IMR-90 (cell line): ENCODE results near the gene RAP2A. TPM values are rescaled to one million over a fixed set of nuclear protein-coding genes. Genes with fewer than 3 reads are reported as not detected.

ENCODE experiments used
- ATAC-seq: fragments of 200-7000 bp; cut with Tn5 transposase; 2 replicates; pipeline ENCODE4 v1.9.1; 2020; ENCODE audit warnings: low read depth, mild to moderate bottlenecking, moderate library complexity
- BruUV-seq: library from RNA; stranded (reverse); fragments of 400-500 nt; replicated peaks from 2 replicates; lab custom pipeline; 2021; lab: Mats Ljungman, UMichigan
- CTCF ChIA-PET: fragments of 300-600 bp; formaldehyde crosslinking; extraction: SDS; loops from one replicate; lab custom pipeline; 2021; ENCODE audit warnings: antibody characterized with exemption; lab: Yijun Ruan, JAX
- POLR2A ChIA-PET: fragments of 300-600 bp; sonication (Branson Sonifier 250); formaldehyde crosslinking; loops from one replicate; lab custom pipeline; 2022; ENCODE audit warnings: antibody characterized with exemption; ENCODE audit not compliant: unreplicated experiment; lab: Charles Lee
- DNase-seq: peaks from one replicate; pipeline ENCODE4 v3.0.0; 2013
- H2AFZ ChIP-seq: replicated peaks from 2 replicates; pipeline ENCODE3; 2013; ENCODE audit warnings: low read length, mild to moderate bottlenecking; ENCODE audit not compliant: poor library complexity
- H2AK5ac ChIP-seq: 2 replicates; pipeline ENCODE4 v1.6.1; 2013; ENCODE audit warnings: low read depth, low read length, inconsistent platforms
- H2AK9ac ChIP-seq: replicated peaks from 2 replicates; pipeline ENCODE3; 2013; ENCODE audit warnings: mild to moderate bottlenecking, low read depth, low read length, moderate library complexity; ENCODE audit not compliant: poor library complexity
- H2BK120ac ChIP-seq: 2 replicates; pipeline ENCODE4 v1.6.1; 2013; ENCODE audit warnings: low read depth, low read length, inconsistent platforms
- H2BK15ac ChIP-seq: 3 replicates; pipeline ENCODE4 v1.6.1; 2013; ENCODE audit warnings: low read depth, low read length, inconsistent platforms
- H2BK20ac ChIP-seq: 2 replicates; pipeline ENCODE4 v1.6.1; 2013; ENCODE audit warnings: low read depth, mild to moderate bottlenecking, inconsistent platforms, low read length, moderate library complexity
- H2BK5ac ChIP-seq: 2 replicates; pipeline ENCODE4 v1.6.1; 2013; ENCODE audit warnings: mild to moderate bottlenecking, low read depth, low read length, inconsistent platforms; ENCODE audit not compliant: poor library complexity, severe bottlenecking
- H3K14ac ChIP-seq: replicated peaks from 2 replicates; pipeline ENCODE4 v1.6.1; 2013; ENCODE audit warnings: low read depth, low read length, inconsistent platforms
- H3K18ac ChIP-seq: 2 replicates; pipeline ENCODE4 v1.6.1; 2013; ENCODE audit warnings: low read depth, low read length, control low read depth
- H3K23ac ChIP-seq: 2 replicates; pipeline ENCODE4 v1.6.1; 2013; ENCODE audit warnings: low read depth, low read length, inconsistent platforms
- H3K27ac ChIP-seq: 2 replicates; pipeline ENCODE4 v1.5.1; 2013; ENCODE audit warnings: mild to moderate bottlenecking, control low read depth, low read length; ENCODE audit not compliant: insufficient read depth
- H3K27me3 ChIP-seq: 2 replicates; pipeline ENCODE4 v1.6.1; 2013; ENCODE audit warnings: low read length; ENCODE audit not compliant: control insufficient read depth, insufficient read depth
- H3K36me3 ChIP-seq: 2 replicates; pipeline ENCODE4 v1.6.1; 2013; ENCODE audit warnings: low read length, mixed read lengths; ENCODE audit not compliant: control insufficient read depth, insufficient read depth
- H3K4ac ChIP-seq: 2 replicates; pipeline ENCODE4 v1.6.1; 2013; ENCODE audit warnings: low read depth, low read length, inconsistent platforms
- H3K4me1 ChIP-seq: 2 replicates; pipeline ENCODE4 v1.6.1; 2013; ENCODE audit warnings: low read length, mixed read lengths; ENCODE audit not compliant: control insufficient read depth, insufficient read depth
- H3K4me2 ChIP-seq: 2 replicates; pipeline ENCODE4 v1.6.1; 2013; ENCODE audit warnings: low read depth, mild to moderate bottlenecking, control low read depth, low read length, moderate library complexity
- H3K4me3 ChIP-seq: 2 replicates; pipeline ENCODE4 v1.5.1; 2013; ENCODE audit warnings: low read depth, mild to moderate bottlenecking, control low read depth, low read length, moderate library complexity; ENCODE audit not compliant: insufficient read depth
- H3K56ac ChIP-seq: 2 replicates; pipeline ENCODE4 v1.6.1; 2013; ENCODE audit warnings: low read length, inconsistent platforms; ENCODE audit not compliant: insufficient read depth; ENCODE audit errors: extremely low read depth
- H3K79me1 ChIP-seq, 2 experiments: 2 replicates each; pipeline ENCODE4 v1.6.1; 2013; ENCODE audit warnings: low read length in 2 of 2, inconsistent platforms in 1 of 2, low read depth in 1 of 2
- H3K9ac ChIP-seq: 2 replicates; pipeline ENCODE4 v1.6.1; 2013; ENCODE audit warnings: low read depth, low read length, control low read depth
- H3K9me1 ChIP-seq: 2 replicates; pipeline ENCODE4 v1.6.1; 2013; ENCODE audit warnings: low read length, inconsistent platforms; ENCODE audit not compliant: insufficient read depth
- H3K9me3 ChIP-seq: 2 replicates; pipeline ENCODE4 v1.6.1; 2013; ENCODE audit warnings: low read length; ENCODE audit not compliant: control insufficient read depth, insufficient read depth
- H4K20me1 ChIP-seq: 2 replicates; pipeline ENCODE4 v1.6.1; 2013; ENCODE audit warnings: low read length, inconsistent platforms; ENCODE audit not compliant: insufficient read depth
- H4K5ac ChIP-seq: 2 replicates; pipeline ENCODE4 v1.6.1; 2013; ENCODE audit warnings: mild to moderate bottlenecking, low read depth, low read length, control low read depth
- H4K8ac ChIP-seq, 2 experiments: 2 replicates each; pipeline ENCODE4 v1.6.1; 2013; ENCODE audit warnings: low read depth in 2 of 2, low read length in 2 of 2, control low read depth in 1 of 2, inconsistent platforms in 1 of 2
- H4K91ac ChIP-seq: 2 replicates; pipeline ENCODE4 v1.6.1; 2013; ENCODE audit warnings: low read depth, low read length, inconsistent platforms; ENCODE audit not compliant: insufficient read depth
- BHLHE40 ChIP-seq: fragments of 150-350 bp; IDR thresholded peaks from 2 replicates; pipeline ENCODE4 v1.6.1; 2016; ENCODE audit warnings: mild to moderate bottlenecking, low read depth, low read length
- CEBPB ChIP-seq: IDR thresholded peaks from 2 replicates; pipeline ENCODE4 v1.6.1; 2012; ENCODE audit warnings: low read depth, low read length, improper control_type of control experiment
- CHD1 ChIP-seq: IDR thresholded peaks from 2 replicates; pipeline ENCODE4 v1.6.1; 2012; ENCODE audit warnings: low read depth, low read length, improper control_type of control experiment
- FOS ChIP-seq: fragments of 150-350 bp; IDR thresholded peaks from 2 replicates; pipeline ENCODE4 v1.6.1; 2016; ENCODE audit warnings: low read depth, low read length
- MAFK ChIP-seq: IDR thresholded peaks from 2 replicates; pipeline ENCODE4 v1.6.1; 2012; ENCODE audit warnings: low read depth, low read length, improper control_type of control experiment
- MAZ ChIP-seq: IDR thresholded peaks from 2 replicates; pipeline ENCODE4 v1.6.1; 2012; ENCODE audit warnings: low read depth, mild to moderate bottlenecking, low read length, improper control_type of control experiment, moderate library complexity, borderline replicate concordance
- MXI1 ChIP-seq: IDR thresholded peaks from 2 replicates; pipeline ENCODE4 v1.6.1; 2012; ENCODE audit warnings: low read depth, mild to moderate bottlenecking, low read length, moderate library complexity, borderline replicate concordance
- NFE2L2 ChIP-seq: fragments of 150-350 bp; IDR thresholded peaks from 2 replicates; pipeline ENCODE4 v1.6.1; 2016; ENCODE audit warnings: low read depth, mild to moderate bottlenecking, low read length
- POLR2A ChIP-seq: IDR thresholded peaks from 2 replicates; pipeline ENCODE4 v1.6.1; 2012; ENCODE audit warnings: mild to moderate bottlenecking, low read depth, low read length
- RAD21 ChIP-seq: IDR thresholded peaks from 2 replicates; pipeline ENCODE4 v1.6.1; 2012; ENCODE audit warnings: low read length, improper control_type of control experiment
- RCOR1 ChIP-seq: IDR thresholded peaks from 2 replicates; pipeline ENCODE4 v1.6.1; 2012; ENCODE audit warnings: mild to moderate bottlenecking, low read length, improper control_type of control experiment; ENCODE audit not compliant: insufficient replicate concordance
- RFX5 ChIP-seq: IDR thresholded peaks from 2 replicates; pipeline ENCODE4 v1.8.0; 2012; ENCODE audit warnings: low read depth, mild to moderate bottlenecking, low read length, moderate library complexity
- SMC3 ChIP-seq: fragments of 150-350 bp; IDR thresholded peaks from 2 replicates; pipeline ENCODE4 v1.6.1; 2016; ENCODE audit warnings: low read depth, mild to moderate bottlenecking, antibody characterized with exemption, low read length, moderate library complexity
- USF2 ChIP-seq: fragments of 150-350 bp; IDR thresholded peaks from 2 replicates; pipeline ENCODE4 v1.6.1; 2017; ENCODE audit warnings: mild to moderate bottlenecking, antibody characterized with exemption, low read length, low read depth
- WGBS, 2 experiments: methylation state at CpG; one replicate each; pipeline versions ENCODE4 v1.1.5 to v1.1.7; 2013; ENCODE audit warnings: missing lambda C conversion rate in 2 of 2; ENCODE audit not compliant: insufficient read length in 1 of 2; ENCODE audit errors: extremely low coverage in 2 of 2; 5-methylcytosine and 5-hydroxymethylcytosine counted together
- dilution Hi-C: fragments of 300-500 bp; cut with HindIII; formaldehyde crosslinking; loops from one replicate; pipeline ENCODE4 v1.14.3; 2018; ENCODE audit warnings: low sequenced_read_pairs; ENCODE audit not compliant: unreplicated experiment
- in situ Hi-C: fragments of 300-500 bp; cut with MboI; formaldehyde crosslinking; loops from 3 replicates; pipeline ENCODE4 v1.14.3; 2019; ENCODE audit warnings: low sequenced_read_pairs, inconsistent platforms, mixed read lengths
- intact Hi-C: fragments of 100-400 bp; cut with micrococcal nuclease; formaldehyde crosslinking; loops from 2 replicates; pipeline ENCODE4 v1.10.0; 2022
- polyA plus RNA-seq, 3 experiments: library from polyadenylated mRNA; depleted of rRNA; stranded (reverse); fragments of >200 nt; gene quantifications; 2 replicates each; pipeline ENCODE4 v1.2.3, GENCODE V29; 2012; ENCODE audit warnings: low replicate concordance in 1 of 3
- total RNA-seq: library from RNA; depleted of rRNA; stranded (reverse); fragments of >200 nt; gene quantifications from 2 replicates; pipeline ENCODE4 v1.2.3, GENCODE V29; 2012
- TF ChIP-seq, protein P1 (sequence below): conservative IDR thresholded peaks from 2 replicates; pipeline ENCODE4 v1.5.1; 2012; ENCODE audit warnings: mild to moderate bottlenecking, low read depth, low read length, improper control_type of control experiment
- TF ChIP-seq, protein P2 (sequence below): fragments of 150-350 bp; IDR thresholded peaks from 2 replicates; pipeline ENCODE4 v1.6.1; 2016; ENCODE audit warnings: low read depth, mild to moderate bottlenecking, low read length, moderate library complexity, borderline replicate concordance

RAP2A gene
- total and polyA plus RNA-seq, 2 of the 4 experiments (the other 2 are of a cell fraction): 6.4 to 21.0 TPM

DNA sequence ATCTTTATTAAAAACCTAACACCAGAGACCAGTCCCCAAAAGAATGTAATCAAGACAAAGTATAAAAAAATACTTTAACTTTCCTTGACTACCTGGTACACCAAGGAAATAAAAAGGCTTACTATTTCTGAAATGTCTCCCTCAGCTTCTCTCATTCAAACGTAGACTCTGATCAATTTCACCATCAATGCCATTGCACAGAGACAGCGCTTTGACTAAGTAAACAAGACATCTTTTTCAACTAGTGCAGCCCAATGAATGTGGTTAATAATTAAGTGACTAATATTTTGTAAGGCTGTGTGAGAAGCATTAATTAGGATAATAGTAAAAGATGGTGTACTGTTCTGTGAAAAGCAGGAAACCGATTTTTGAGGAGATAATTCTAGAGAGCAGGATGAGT is 7.3 kb upstream of the RAP2A start:
- dilution Hi-C loops (no loop called here), in situ Hi-C loops (no loop called here), intact Hi-C loops (no loop called here)
- no CpG with 5 or more reads among the region's 3 CpGs for WGBS, 2 experiments
- Histone ChIP-seq H3K4me3 (no peak overlapping the region), H3K4ac (no peak overlapping the region), H3K9me1 (no peaks in the 10 kb centered on the region; the same call in 1 of the 2 replicates), H3K9me3 (no peaks in the 10 kb centered on the region), H3K4me1 (peaks cover 2% of the 10 kb centered on the region; the same call in 1 of the 2 replicates), H2AK9ac (no peak overlapping the region), H2AK5ac (no peak overlapping the region), H3K27ac (no peak overlapping the region), H4K91ac (no peak overlapping the region), H3K27me3 (no peaks in the 10 kb centered on the region), H4K5ac (no peak overlapping the region), H3K36me3 (no peaks in the 10 kb centered on the region), H2AFZ (no peak overlapping the region), H2BK20ac (no peak overlapping the region), H2BK120ac (no peak overlapping the region), H3K9ac (no peak overlapping the region), H3K56ac (no peak overlapping the region), H4K8ac (no peak overlapping the region), H4K20me1 (no peaks in the 10 kb centered on the region), H3K14ac (no peak overlapping the region), H2BK5ac (no peak overlapping the region), H3K79me1 (peaks cover 0 to 12% of the 10 kb centered on the region in 2 experiments; a peak in 2 of 4 replicates), H3K4me2 (no peak overlapping the region), H3K23ac (no peak overlapping the region), H2BK15ac (no peak overlapping the region), H3K18ac (no peak overlapping the region)
- POLR2A ChIA-PET: no interaction called here
- CTCF ChIA-PET: no interaction called here
- TF ChIP-seq, protein P1, sequence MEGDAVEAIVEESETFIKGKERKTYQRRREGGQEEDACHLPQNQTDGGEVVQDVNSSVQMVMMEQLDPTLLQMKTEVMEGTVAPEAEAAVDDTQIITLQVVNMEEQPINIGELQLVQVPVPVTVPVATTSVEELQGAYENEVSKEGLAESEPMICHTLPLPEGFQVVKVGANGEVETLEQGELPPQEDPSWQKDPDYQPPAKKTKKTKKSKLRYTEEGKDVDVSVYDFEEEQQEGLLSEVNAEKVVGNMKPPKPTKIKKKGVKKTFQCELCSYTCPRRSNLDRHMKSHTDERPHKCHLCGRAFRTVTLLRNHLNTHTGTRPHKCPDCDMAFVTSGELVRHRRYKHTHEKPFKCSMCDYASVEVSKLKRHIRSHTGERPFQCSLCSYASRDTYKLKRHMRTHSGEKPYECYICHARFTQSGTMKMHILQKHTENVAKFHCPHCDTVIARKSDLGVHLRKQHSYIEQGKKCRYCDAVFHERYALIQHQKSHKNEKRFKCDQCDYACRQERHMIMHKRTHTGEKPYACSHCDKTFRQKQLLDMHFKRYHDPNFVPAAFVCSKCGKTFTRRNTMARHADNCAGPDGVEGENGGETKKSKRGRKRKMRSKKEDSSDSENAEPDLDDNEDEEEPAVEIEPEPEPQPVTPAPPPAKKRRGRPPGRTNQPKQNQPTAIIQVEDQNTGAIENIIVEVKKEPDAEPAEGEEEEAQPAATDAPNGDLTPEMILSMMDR: no peak
- TF ChIP-seq FOS: no peak
- TF ChIP-seq BHLHE40: no peak
- TF ChIP-seq MAZ: no peak
- TF ChIP-seq, protein P2, sequence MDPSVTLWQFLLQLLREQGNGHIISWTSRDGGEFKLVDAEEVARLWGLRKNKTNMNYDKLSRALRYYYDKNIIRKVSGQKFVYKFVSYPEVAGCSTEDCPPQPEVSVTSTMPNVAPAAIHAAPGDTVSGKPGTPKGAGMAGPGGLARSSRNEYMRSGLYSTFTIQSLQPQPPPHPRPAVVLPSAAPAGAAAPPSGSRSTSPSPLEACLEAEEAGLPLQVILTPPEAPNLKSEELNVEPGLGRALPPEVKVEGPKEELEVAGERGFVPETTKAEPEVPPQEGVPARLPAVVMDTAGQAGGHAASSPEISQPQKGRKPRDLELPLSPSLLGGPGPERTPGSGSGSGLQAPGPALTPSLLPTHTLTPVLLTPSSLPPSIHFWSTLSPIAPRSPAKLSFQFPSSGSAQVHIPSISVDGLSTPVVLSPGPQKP: no peak
- no peak for TF ChIP-seq RCOR1
- TF ChIP-seq MAFK: no peak
- TF ChIP-seq USF2: no peak
- no peak for TF ChIP-seq POLR2A
- no peak for TF ChIP-seq SMC3
- no peak for TF ChIP-seq RAD21
- TF ChIP-seq RFX5: no peak
- TF ChIP-seq MXI1: no peak
- TF ChIP-seq CHD1: no peak
- no peak for TF ChIP-seq CEBPB
- TF ChIP-seq NFE2L2: no peak
- BruUV-seq: no TSS peak
- no peak for DNase-seq
- ATAC-seq: no peak
